Astrocyte of the spinal cord (primary cell): ENCODE data around the gene NLGN2.

Experiments
- DNase-seq: peaks from one replicate; pipeline ENCODE4 v3.0.0; 2011; ENCODE audit warnings: low read depth, low spot score
- H3K4me3 ChIP-seq: 2 replicates; pipeline ENCODE4 v1.5.1; 2011; ENCODE audit warnings: low read depth, mild to moderate bottlenecking, low read length, moderate library complexity
- in situ Hi-C: cut with HindIII; loops from 2 replicates; pipeline ENCODE4 v1.10.0; 2017; ENCODE audit warnings: low sequenced_read_pairs
- TF ChIP-seq, protein P1 (sequence below): IDR thresholded peaks from 2 replicates; pipeline ENCODE4 v1.5.1; 2012; ENCODE audit warnings: low read depth, mild to moderate bottlenecking, low read length, inconsistent platforms

The NLGN2 gene

DNA sequence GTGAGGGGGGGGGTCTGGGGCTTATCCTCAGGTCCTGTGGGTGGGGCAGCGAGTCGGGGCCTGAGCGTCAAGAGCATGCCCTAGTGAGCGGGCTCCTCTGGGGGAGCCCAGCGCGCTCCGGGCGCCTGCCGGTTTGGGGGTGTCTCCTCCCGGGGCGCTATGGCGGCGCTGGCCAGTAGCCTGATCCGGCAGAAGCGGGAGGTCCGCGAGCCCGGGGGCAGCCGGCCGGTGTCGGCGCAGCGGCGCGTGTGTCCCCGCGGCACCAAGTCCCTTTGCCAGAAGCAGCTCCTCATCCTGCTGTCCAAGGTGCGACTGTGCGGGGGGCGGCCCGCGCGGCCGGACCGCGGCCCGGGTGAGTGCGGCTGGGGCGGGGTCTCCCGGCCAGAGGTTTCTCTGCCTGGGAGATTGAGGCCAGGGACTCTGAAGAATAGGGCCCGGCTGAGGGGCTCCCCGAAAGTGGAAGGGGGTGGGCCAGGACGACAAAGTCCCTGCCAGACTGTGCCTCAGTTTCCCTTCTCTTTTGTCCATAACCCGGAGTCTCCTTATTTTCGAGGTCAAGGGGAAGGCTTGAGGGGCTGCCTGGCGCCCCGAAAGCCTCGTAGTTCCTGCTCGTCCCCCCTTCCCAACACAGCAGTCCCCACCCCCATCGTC is 31.9 kb downstream of the NLGN2 start, which contains the start of gene FGF11:
FGF11 (plus strand) TSS at position 51 of the 651 bp plus-strand sequence; CDS start at position 160, 109 bp downstream.
- no peak for DNase-seq
- in situ Hi-C loops = no loop called here
- TF ChIP-seq, protein P1, sequence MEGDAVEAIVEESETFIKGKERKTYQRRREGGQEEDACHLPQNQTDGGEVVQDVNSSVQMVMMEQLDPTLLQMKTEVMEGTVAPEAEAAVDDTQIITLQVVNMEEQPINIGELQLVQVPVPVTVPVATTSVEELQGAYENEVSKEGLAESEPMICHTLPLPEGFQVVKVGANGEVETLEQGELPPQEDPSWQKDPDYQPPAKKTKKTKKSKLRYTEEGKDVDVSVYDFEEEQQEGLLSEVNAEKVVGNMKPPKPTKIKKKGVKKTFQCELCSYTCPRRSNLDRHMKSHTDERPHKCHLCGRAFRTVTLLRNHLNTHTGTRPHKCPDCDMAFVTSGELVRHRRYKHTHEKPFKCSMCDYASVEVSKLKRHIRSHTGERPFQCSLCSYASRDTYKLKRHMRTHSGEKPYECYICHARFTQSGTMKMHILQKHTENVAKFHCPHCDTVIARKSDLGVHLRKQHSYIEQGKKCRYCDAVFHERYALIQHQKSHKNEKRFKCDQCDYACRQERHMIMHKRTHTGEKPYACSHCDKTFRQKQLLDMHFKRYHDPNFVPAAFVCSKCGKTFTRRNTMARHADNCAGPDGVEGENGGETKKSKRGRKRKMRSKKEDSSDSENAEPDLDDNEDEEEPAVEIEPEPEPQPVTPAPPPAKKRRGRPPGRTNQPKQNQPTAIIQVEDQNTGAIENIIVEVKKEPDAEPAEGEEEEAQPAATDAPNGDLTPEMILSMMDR = no peak
- H3K4me3 ChIP-seq = peak within 1 kb of the TSS; percentile 39

DNA sequence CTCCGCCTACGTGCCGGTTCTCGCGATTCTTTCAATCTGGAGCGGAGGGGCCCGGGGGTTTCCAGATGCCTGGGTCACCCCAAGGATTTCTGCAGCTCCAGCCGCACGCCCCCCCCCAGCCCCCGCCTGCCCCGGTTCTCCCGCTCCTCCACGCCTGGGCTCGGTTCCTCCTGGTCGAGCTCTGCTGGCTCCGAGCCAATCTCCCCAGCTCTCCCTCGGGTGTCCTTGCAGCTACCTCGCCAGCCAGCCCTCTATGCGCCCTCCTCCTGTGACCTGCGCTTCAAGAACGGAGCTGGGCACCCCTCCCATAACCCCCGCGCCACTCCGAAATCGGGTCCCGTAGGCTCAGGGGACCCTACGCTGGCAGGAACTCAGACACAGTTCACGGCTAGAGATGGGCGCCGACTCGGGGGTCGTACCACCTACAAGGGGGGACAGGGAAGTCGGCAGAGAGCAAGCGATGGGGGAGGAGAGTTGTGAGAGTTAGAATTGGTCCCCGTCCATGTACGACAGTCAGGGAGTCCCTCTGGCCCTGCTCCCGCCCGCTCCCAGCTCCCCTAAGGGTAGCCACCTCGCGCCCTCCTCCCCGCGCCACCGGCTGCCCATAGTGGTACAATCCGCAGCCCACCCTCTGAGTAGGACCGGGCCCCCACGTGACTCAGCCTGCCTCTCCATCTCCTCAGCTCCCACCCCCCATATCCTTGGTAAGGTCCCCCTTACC is 32.6 kb downstream of the NLGN2 start:
- DNase-seq = peak; percentile 6
- H3K4me3 ChIP-seq = peak overlapping the region; percentile 39
- TF ChIP-seq, protein P1 = no peak
- in situ Hi-C loops = no loop called here

DNA sequence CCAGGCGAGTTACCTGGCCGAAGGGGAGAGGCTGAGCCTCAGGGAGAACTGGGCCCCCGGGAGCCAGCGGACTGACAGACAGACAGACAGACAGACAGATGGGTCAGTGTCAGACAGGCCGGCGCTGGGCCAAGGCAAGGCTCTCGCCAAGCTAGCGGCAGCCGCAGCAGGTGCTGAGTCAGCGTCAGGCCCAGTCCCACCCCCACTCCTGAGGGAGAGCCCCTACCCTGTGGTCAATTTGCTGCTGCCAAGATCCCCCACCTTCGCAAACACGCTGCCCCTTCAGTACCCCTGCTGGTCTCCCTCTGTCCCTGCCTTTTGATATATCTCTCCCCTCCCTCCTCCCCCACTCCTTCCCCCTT is 33.2 kb downstream of the NLGN2 start:
- in situ Hi-C loops = no loop called here
- TF ChIP-seq, protein P1 = no peak
- H3K4me3 ChIP-seq = peak overlapping the region; percentile 39
- DNase-seq = peak; percentile 29

DNA sequence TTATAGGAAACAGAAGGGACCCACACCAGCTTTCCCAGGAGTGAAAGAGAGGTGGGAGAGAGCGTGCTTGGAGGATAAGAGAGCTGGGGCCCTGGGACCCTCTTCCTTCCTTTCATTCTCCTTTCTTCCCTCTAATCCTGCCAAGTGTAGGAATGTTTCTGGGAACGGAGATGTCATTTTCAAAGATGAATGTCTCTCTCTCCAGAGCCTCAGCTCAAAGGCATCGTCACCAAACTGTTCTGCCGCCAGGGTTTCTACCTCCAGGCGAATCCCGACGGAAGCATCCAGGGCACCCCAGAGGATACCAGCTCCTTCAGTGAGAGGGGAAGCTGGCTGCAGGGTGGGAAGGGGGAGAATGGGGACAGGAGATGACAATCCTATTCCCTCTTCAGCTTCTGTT is 33.6 kb downstream of the NLGN2 start:
- no peak for DNase-seq

DNA sequence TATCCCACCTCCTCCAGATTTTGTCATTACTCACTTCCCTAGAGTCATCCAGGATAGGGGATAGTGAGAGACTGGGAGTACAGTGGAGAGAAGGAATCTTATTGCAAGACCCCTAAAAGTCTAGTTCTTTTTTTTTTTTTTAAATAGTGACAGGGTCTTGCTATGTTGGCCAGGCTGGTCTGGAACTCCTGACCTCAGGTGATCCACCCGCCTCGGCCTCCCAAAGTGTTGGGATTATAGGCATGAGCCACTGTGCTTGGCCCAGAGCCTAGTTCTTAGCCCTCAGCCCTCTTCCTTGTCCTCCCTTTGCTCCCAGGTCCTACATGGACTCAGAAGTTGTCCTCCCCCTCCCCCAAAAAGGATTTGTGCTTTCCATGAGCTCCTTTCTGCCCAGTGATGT is 34.5 kb downstream of the NLGN2 start:
- H3K4me3 ChIP-seq = no peak overlapping the region
- no peak for DNase-seq
- TF ChIP-seq, protein P1 = no peak
- in situ Hi-C loops = no loop called here

More for the DNA sequence above, 33.6 kb downstream of the NLGN2 start:
- no peak overlapping the region for H3K4me3 ChIP-seq
- TF ChIP-seq, protein P1 = no peak
- in situ Hi-C loops = no loop called here

DNA sequence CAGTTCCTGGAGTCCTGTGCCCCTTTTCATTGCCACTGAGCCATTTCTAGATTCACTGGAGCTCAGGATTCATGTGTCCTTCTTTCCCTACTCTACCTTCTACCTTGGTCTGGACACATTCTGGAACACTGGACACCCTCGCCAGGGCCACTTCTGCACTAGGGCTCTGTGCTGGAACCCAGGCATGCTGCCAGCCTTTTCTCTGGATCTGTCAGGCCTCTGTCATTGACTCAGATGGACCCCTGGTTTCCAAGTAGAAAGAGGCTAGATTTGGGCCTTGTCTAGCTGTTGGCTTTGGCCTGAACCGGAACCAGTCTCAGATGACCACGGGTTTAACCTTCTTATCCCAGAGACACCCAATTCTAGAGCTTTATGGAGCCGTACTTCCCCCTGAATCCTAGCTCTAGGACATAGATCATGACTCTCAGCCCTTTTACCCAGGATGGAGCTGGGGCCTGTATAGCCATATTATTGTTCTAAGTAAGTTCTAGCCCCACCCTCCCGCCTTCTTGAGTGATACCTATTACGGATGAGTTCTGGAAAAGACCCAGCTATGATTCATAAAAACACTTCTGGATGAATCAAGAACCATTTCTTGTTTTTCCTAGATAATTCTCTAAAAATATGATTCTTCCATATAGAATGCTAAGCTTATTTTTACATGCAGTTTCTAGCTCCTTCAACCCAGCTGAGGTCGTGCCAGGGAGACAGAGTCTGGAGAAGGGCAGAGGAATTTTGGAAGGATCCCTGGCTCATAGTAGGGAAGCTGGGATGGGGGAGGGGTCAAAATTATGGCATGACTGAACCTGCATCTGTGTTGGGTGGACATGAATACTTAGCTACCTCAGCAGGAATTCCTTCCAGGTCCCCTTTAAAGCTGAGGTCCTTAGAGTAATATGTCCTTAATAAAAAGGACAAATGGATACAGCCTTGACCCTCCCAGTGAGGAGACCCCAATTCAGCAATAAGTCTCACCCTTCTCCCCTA is 36.1 kb downstream of the NLGN2 start:
- peak; percentile 47 for DNase-seq
- in situ Hi-C loops = no loop called here
- no peak overlapping the region for H3K4me3 ChIP-seq
- TF ChIP-seq, protein P1 = no peak
